CD4-positive, alpha-beta T cell (primary cell): ENCODE measurements around the gene ARRDC3. TPM values are rescaled to one million over a fixed set of nuclear protein-coding genes. Genes with fewer than 3 reads are reported as not detected.

Experiments used
- ATAC-seq: fragments of 200-7000 bp; cut with Tn5 transposase; one replicate; pipeline ENCODE4 v1.10.0; 2022; ENCODE audit warnings: mild to moderate bottlenecking; ENCODE audit not compliant: poor library complexity
- CTCF ChIA-PET: fragments of 350-600 bp; sonication (Branson Sonifier 250); formaldehyde crosslinking; loops from one replicate; lab custom pipeline; 2021; ENCODE audit warnings: antibody characterized with exemption, inconsistent platforms; lab: Charles Lee
- POLR2A ChIA-PET: fragments of 350-600 bp; sonication (Branson Sonifier 250); formaldehyde crosslinking; loops from one replicate; lab custom pipeline; 2021; ENCODE audit warnings: antibody characterized with exemption, inconsistent platforms; lab: Charles Lee
- DNase-seq, 14 experiments: peaks; one replicate each; pipeline ENCODE4 v3.0.0-alpha.2; 2013 to 2020; ENCODE audit warnings: mixed read lengths in 2 of 14
- H3K27ac ChIP-seq, 2 donors: one replicate each; pipeline versions ENCODE4 v1.5.1 to v1.7.0; 2013; ENCODE audit warnings: low read length in 2 of 2, low read depth in 1 of 2, mild to moderate bottlenecking in 1 of 2
- H3K27me3 ChIP-seq, 2 experiments: 1 replicate in 1 of 2; 2 replicates in 1 of 2; pipeline versions ENCODE4 v1.6.1 to v1.7.0; 2013; ENCODE audit warnings: low read length in 2 of 2, control low read depth in 1 of 2, mild to moderate bottlenecking in 1 of 2, moderate library complexity in 1 of 2; ENCODE audit not compliant: insufficient read depth in 2 of 2, control insufficient read depth in 1 of 2
- H3K36me3 ChIP-seq: one replicate; pipeline ENCODE4 v1.6.1; 2013; ENCODE audit warnings: low read length, control low read depth; ENCODE audit not compliant: insufficient read depth
- H3K4me1 ChIP-seq: one replicate; pipeline ENCODE4 v1.6.1; 2013; ENCODE audit warnings: low read length, control low read depth; ENCODE audit not compliant: insufficient read depth
- H3K4me3 ChIP-seq: one replicate; pipeline ENCODE4 v1.5.1; 2013; ENCODE audit warnings: mild to moderate bottlenecking, low read length, moderate library complexity
- H3K9me3 ChIP-seq, 2 experiments: 1 replicate in 1 of 2; 2 replicates in 1 of 2; pipeline versions ENCODE4 v1.6.1 to v1.7.0; 2013; ENCODE audit warnings: low read length in 2 of 2, mild to moderate bottlenecking in 2 of 2, control low read depth in 1 of 2, moderate library complexity in 1 of 2; ENCODE audit not compliant: control insufficient read depth in 1 of 2, insufficient read depth in 1 of 2
- H3K27ac Mint-ChIP-seq: one replicate; pipeline ENCODE4 v1.8.0; 2020; ENCODE audit warnings: mixed read lengths
- H3K27me3 Mint-ChIP-seq: one replicate; pipeline ENCODE4 v1.8.0; 2021; ENCODE audit warnings: mixed read lengths
- H3K36me3 Mint-ChIP-seq: one replicate; pipeline ENCODE4 v1.8.0; 2021; ENCODE audit warnings: low read depth, mixed read lengths
- H3K4me1 Mint-ChIP-seq: one replicate; pipeline ENCODE4 v1.8.0; 2021; ENCODE audit warnings: low read depth, mixed read lengths
- H3K4me3 Mint-ChIP-seq: one replicate; pipeline ENCODE4 v1.8.0; 2020; ENCODE audit warnings: mild to moderate bottlenecking, mixed read lengths
- H3K9me3 Mint-ChIP-seq: one replicate; pipeline ENCODE4 v1.8.0; 2020; ENCODE audit warnings: mixed read lengths
- CTCF ChIP-seq: fragments of 200-600 bp; IDR thresholded peaks from one replicate; pipeline ENCODE4 v1.8.0; 2022; ENCODE audit warnings: antibody characterized with exemption, mild to moderate bottlenecking
- intact Hi-C, 2 experiments: fragments of 100-400 bp; cut with DNase I in 1 of 2; cut with micrococcal nuclease in 1 of 2; formaldehyde crosslinking; loops; one replicate each; pipeline versions ENCODE4 v1.15.1 to v1.9.0; 2023 to 2025; cut with DNase I, micrococcal nuclease
- total RNA-seq, 174 experiments: library from RNA in 2 of 174; stranded (reverse) in 2 of 174; gene quantifications; one replicate each; pipeline ENCODE4 v1.2.3 and lab custom pipeline; 2021 to 2026

Gene ARRDC3
- total RNA-seq, 2 experiments from 2014 or later, result 273 to 284 TPM

- no peak for ATAC-seq
- CTCF ChIA-PET, result no interaction called here
- H3K9me3 Mint-ChIP-seq, result peaks cover 5% of the 10 kb centered on the region
- H3K27me3 Mint-ChIP-seq, result no peaks in the 10 kb centered on the region
- no peaks in the 10 kb centered on the region for H3K9me3 ChIP-seq
- no peak overlapping the region for H3K27ac ChIP-seq
- H3K4me3 ChIP-seq, result no peak overlapping the region
- H3K27ac Mint-ChIP-seq, result no peak overlapping the region
- DNase-seq, result no peak
- H3K36me3 ChIP-seq, result no peaks in the 10 kb centered on the region
- no peaks in the 10 kb centered on the region for H3K4me1 ChIP-seq
- POLR2A ChIA-PET, result no interaction called here
- no peaks in the 10 kb centered on the region for H3K36me3 Mint-ChIP-seq
- H3K4me1 Mint-ChIP-seq, result peaks cover 16% of the 10 kb centered on the region
- no peak overlapping the region for H3K4me3 Mint-ChIP-seq
- H3K27me3 ChIP-seq, result no peaks in the 10 kb centered on the region
- intact Hi-C loops, result no loop called here
- TF ChIP-seq CTCF, result no peak
Observed at GRCh38 chr5:91424638-91425436, 41.7 kb upstream of the ARRDC3 start.

GRCh38 chr5:91423871-91424270 lies 40.8 kb upstream of the ARRDC3 start:
- Histone ChIP-seq H3K4me3 (no peak overlapping the region), H3K9me3 (no peaks in the 10 kb centered on the region), H3K27ac (no peak overlapping the region), H3K27me3 (no peaks in the 10 kb centered on the region), H3K4me1 (no peaks in the 10 kb centered on the region), H3K36me3 (no peaks in the 10 kb centered on the region)
- H3K27ac Mint-ChIP-seq, result no peak overlapping the region
- H3K9me3 Mint-ChIP-seq, result no peaks in the 10 kb centered on the region
- intact Hi-C loops, result loop anchor here in 1 of 2 experiments (2.0 kb wide), 1 partner anchor 557 kb away; no protein-coding TSS in a partner anchor
- ChIA-PET POLR2A (no interaction called here), CTCF (no interaction called here)
- ATAC-seq, result no peak
- TF ChIP-seq CTCF, result no peak
- no peak for DNase-seq
- no peak overlapping the region for H3K4me3 Mint-ChIP-seq
- peaks cover 21% of the 10 kb centered on the region for H3K4me1 Mint-ChIP-seq
- H3K36me3 Mint-ChIP-seq, result no peaks in the 10 kb centered on the region
- no peaks in the 10 kb centered on the region for H3K27me3 Mint-ChIP-seq

- Mint-ChIP-seq H3K4me1 (peaks cover 21% of the 10 kb centered on the region), H3K27ac (no peak overlapping the region), H3K36me3 (no peaks in the 10 kb centered on the region), H3K9me3 (no peaks in the 10 kb centered on the region), H3K4me3 (no peak overlapping the region), H3K27me3 (no peaks in the 10 kb centered on the region)
- H3K4me1 ChIP-seq, result no peaks in the 10 kb centered on the region
- no peaks in the 10 kb centered on the region for H3K27me3 ChIP-seq
- CTCF ChIA-PET, result interaction anchor here (2.1 to 2.4 kb wide), 2 partner anchors 489 to 555 kb away, joined by 7 to 10 read pairs; no protein-coding TSS in a partner anchor
- no peak overlapping the region for H3K4me3 ChIP-seq
- no peaks in the 10 kb centered on the region for H3K9me3 ChIP-seq
- ATAC-seq (no peak), DNase-seq (no peak)
- H3K27ac ChIP-seq, result no peak overlapping the region
- no peaks in the 10 kb centered on the region for H3K36me3 ChIP-seq
- TF ChIP-seq CTCF, result no peak
- intact Hi-C loops, result no loop called here
- POLR2A ChIA-PET, result interaction anchor here (1.1 kb wide), 1 partner anchor 38 kb away, joined by 4 read pairs; the partner anchor contains the start of gene ARRDC3
Observed at GRCh38 chr5:91420879-91421278, 37.8 kb upstream of the ARRDC3 start.
